GM23338 (cell line): ENCODE results near the gene LRRC3.

Experiments
- EZH2 ChIP-seq: fragments of 200-600 bp; sonication (generic); IDR thresholded peaks from one replicate; pipeline ENCODE4 v1.8.0; 2017; ENCODE audit warnings: antibody characterized with exemption, mild to moderate bottlenecking, low read depth; ENCODE audit not compliant: unreplicated experiment
- JUNB ChIP-seq: IDR thresholded peaks from one replicate; pipeline ENCODE4 v1.6.1; 2016; ENCODE audit warnings: antibody characterized with exemption; ENCODE audit not compliant: unreplicated experiment
- POLR2AphosphoS5 ChIP-seq: IDR thresholded peaks from 2 replicates; pipeline ENCODE4 v1.6.1; 2016; ENCODE audit warnings: antibody characterized with exemption, low read depth
- ZNF114 ChIP-seq: fragments of 250-450 bp; sonication (Bioruptor Pico); IDR thresholded peaks from 2 replicates; pipeline ENCODE4 v1.5.0; 2020; ENCODE audit warnings: mild to moderate bottlenecking, moderate library complexity
- ZNF331 ChIP-seq: fragments of 250-450 bp; sonication (Bioruptor Pico); IDR thresholded peaks from 2 replicates; pipeline ENCODE4 v1.5.0; 2020; ENCODE audit warnings: low read depth, mild to moderate bottlenecking, moderate library complexity
- TF ChIP-seq, protein P1 (sequence below), 2 experiments: fragments of 200-600 bp in 1 of 2; sonication (generic) in 1 of 2; conservative IDR thresholded peaks; 2 replicates each; pipeline versions ENCODE4 v1.5.1 to v1.6.1; 2016 to 2017; ENCODE audit warnings: antibody characterized with exemption in 2 of 2, low read depth in 2 of 2, mild to moderate bottlenecking in 2 of 2, moderate library complexity in 1 of 2
- TF ChIP-seq, protein P2 (sequence below): IDR thresholded peaks from one replicate; pipeline ENCODE4 v1.6.1; 2018; ENCODE audit warnings: antibody characterized with exemption; ENCODE audit not compliant: unreplicated experiment
- TF ChIP-seq, protein P3 (sequence below): IDR thresholded peaks from 2 replicates; pipeline ENCODE4 v1.6.1; 2016; ENCODE audit warnings: antibody characterized with exemption
- TF ChIP-seq, protein P4 (sequence below): fragments of 250-450 bp; sonication (Bioruptor Pico); IDR thresholded peaks from 2 replicates; pipeline ENCODE4 v1.5.0; 2020; ENCODE audit warnings: mild to moderate bottlenecking, moderate library complexity

DNA sequence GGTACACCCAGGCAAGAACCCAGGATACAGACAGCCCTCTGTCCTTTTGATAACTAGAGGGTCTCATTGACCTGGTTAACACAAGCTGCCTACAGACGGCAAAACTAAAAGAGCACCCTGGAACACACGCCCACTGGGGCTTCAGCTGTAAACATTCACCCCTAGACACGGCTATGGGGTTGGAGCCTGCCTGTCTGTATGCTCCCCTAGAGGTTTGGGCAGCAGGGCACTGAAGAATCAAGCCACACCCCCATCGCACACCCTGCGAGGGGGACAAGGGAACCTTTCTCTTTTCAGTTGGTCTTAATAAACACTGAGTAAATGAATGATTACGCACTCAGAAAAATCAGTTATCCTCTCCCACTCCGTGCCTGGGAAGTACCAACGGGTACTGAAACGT lies 35.5 kb downstream of the LRRC3 start:
- TF ChIP-seq POLR2AphosphoS5 (no peak), EZH2 (no peak), ZNF114 (CRISPR knock-in tag) (no peak), JUNB (no peak), ZNF331 (CRISPR knock-in tag) (no peak)
- TF ChIP-seq, protein P1, sequence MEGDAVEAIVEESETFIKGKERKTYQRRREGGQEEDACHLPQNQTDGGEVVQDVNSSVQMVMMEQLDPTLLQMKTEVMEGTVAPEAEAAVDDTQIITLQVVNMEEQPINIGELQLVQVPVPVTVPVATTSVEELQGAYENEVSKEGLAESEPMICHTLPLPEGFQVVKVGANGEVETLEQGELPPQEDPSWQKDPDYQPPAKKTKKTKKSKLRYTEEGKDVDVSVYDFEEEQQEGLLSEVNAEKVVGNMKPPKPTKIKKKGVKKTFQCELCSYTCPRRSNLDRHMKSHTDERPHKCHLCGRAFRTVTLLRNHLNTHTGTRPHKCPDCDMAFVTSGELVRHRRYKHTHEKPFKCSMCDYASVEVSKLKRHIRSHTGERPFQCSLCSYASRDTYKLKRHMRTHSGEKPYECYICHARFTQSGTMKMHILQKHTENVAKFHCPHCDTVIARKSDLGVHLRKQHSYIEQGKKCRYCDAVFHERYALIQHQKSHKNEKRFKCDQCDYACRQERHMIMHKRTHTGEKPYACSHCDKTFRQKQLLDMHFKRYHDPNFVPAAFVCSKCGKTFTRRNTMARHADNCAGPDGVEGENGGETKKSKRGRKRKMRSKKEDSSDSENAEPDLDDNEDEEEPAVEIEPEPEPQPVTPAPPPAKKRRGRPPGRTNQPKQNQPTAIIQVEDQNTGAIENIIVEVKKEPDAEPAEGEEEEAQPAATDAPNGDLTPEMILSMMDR (conservative IDR thresholded peaks at IDR 0.05; ENCODE audit: low read depth in 2 of 2): no peak
- TF ChIP-seq, protein P2, sequence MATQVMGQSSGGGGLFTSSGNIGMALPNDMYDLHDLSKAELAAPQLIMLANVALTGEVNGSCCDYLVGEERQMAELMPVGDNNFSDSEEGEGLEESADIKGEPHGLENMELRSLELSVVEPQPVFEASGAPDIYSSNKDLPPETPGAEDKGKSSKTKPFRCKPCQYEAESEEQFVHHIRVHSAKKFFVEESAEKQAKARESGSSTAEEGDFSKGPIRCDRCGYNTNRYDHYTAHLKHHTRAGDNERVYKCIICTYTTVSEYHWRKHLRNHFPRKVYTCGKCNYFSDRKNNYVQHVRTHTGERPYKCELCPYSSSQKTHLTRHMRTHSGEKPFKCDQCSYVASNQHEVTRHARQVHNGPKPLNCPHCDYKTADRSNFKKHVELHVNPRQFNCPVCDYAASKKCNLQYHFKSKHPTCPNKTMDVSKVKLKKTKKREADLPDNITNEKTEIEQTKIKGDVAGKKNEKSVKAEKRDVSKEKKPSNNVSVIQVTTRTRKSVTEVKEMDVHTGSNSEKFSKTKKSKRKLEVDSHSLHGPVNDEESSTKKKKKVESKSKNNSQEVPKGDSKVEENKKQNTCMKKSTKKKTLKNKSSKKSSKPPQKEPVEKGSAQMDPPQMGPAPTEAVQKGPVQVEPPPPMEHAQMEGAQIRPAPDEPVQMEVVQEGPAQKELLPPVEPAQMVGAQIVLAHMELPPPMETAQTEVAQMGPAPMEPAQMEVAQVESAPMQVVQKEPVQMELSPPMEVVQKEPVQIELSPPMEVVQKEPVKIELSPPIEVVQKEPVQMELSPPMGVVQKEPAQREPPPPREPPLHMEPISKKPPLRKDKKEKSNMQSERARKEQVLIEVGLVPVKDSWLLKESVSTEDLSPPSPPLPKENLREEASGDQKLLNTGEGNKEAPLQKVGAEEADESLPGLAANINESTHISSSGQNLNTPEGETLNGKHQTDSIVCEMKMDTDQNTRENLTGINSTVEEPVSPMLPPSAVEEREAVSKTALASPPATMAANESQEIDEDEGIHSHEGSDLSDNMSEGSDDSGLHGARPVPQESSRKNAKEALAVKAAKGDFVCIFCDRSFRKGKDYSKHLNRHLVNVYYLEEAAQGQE: no peak
- TF ChIP-seq, protein P3, sequence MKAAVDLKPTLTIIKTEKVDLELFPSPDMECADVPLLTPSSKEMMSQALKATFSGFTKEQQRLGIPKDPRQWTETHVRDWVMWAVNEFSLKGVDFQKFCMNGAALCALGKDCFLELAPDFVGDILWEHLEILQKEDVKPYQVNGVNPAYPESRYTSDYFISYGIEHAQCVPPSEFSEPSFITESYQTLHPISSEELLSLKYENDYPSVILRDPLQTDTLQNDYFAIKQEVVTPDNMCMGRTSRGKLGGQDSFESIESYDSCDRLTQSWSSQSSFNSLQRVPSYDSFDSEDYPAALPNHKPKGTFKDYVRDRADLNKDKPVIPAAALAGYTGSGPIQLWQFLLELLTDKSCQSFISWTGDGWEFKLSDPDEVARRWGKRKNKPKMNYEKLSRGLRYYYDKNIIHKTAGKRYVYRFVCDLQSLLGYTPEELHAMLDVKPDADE: no peak
- TF ChIP-seq, protein P4, sequence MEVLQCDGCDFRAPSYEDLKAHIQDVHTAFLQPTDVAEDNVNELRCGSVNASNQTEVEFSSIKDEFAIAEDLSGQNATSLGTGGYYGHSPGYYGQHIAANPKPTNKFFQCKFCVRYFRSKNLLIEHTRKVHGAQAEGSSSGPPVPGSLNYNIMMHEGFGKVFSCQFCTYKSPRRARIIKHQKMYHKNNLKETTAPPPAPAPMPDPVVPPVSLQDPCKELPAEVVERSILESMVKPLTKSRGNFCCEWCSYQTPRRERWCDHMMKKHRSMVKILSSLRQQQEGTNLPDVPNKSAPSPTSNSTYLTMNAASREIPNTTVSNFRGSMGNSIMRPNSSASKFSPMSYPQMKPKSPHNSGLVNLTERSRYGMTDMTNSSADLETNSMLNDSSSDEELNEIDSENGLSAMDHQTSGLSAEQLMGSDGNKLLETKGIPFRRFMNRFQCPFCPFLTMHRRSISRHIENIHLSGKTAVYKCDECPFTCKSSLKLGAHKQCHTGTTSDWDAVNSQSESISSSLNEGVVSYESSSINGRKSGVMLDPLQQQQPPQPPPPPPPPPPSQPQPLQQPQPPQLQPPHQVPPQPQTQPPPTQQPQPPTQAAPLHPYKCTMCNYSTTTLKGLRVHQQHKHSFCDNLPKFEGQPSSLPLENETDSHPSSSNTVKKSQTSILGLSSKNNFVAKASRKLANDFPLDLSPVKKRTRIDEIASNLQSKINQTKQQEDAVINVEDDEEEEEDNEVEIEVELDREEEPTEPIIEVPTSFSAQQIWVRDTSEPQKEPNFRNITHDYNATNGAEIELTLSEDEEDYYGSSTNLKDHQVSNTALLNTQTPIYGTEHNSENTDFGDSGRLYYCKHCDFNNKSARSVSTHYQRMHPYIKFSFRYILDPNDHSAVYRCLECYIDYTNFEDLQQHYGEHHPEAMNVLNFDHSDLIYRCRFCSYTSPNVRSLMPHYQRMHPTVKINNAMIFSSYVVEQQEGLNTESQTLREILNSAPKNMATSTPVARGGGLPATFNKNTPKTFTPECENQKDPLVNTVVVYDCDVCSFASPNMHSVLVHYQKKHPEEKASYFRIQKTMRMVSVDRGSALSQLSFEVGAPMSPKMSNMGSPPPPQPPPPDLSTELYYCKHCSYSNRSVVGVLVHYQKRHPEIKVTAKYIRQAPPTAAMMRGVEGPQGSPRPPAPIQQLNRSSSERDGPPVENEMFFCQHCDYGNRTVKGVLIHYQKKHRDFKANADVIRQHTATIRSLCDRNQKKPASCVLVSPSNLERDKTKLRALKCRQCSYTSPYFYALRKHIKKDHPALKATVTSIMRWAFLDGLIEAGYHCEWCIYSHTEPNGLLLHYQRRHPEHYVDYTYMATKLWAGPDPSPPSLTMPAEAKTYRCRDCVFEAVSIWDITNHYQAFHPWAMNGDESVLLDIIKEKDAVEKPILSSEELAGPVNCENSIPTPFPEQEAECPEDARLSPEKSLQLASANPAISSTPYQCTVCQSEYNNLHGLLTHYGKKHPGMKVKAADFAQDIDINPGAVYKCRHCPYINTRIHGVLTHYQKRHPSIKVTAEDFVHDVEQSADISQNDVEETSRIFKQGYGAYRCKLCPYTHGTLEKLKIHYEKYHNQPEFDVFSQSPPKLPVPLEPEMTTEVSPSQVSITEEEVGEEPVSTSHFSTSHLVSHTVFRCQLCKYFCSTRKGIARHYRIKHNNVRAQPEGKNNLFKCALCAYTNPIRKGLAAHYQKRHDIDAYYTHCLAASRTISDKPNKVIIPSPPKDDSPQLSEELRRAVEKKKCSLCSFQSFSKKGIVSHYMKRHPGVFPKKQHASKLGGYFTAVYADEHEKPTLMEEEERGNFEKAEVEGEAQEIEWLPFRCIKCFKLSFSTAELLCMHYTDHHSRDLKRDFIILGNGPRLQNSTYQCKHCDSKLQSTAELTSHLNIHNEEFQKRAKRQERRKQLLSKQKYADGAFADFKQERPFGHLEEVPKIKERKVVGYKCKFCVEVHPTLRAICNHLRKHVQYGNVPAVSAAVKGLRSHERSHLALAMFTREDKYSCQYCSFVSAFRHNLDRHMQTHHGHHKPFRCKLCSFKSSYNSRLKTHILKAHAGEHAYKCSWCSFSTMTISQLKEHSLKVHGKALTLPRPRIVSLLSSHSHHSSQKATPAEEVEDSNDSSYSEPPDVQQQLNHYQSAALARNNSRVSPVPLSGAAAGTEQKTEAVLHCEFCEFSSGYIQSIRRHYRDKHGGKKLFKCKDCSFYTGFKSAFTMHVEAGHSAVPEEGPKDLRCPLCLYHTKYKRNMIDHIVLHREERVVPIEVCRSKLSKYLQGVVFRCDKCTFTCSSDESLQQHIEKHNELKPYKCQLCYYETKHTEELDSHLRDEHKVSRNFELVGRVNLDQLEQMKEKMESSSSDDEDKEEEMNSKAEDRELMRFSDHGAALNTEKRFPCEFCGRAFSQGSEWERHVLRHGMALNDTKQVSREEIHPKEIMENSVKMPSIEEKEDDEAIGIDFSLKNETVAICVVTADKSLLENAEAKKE (CRISPR knock-in tag): no peak
